Renal cortex interstitium (tissue), 11 donors: ENCODE measurements around the gene MAP2. TPM values are rescaled to one million over a fixed set of nuclear protein-coding genes. Genes with fewer than 3 reads are reported as not detected.

ENCODE experiments used
- DNase-seq, 11 donors: peaks; one replicate each; pipeline ENCODE4 v3.0.0-alpha.2; 2013; ENCODE audit warnings: low read depth in 9 of 11, low spot score in 4 of 11; ENCODE audit errors: extremely low read depth in 1 of 11
- polyA plus RNA-seq, 3 donors: library from polyadenylated mRNA; unstranded; fragments of 120-200 nt; gene quantifications; one replicate each; pipeline ENCODE4 v1.2.1, GENCODE V29; 2013; ENCODE audit not compliant: insufficient read length in 3 of 3

The MAP2 gene
- polyA plus RNA-seq, 3 donors, result 32.2 to 36.6 (median 33.0) TPM

DNA sequence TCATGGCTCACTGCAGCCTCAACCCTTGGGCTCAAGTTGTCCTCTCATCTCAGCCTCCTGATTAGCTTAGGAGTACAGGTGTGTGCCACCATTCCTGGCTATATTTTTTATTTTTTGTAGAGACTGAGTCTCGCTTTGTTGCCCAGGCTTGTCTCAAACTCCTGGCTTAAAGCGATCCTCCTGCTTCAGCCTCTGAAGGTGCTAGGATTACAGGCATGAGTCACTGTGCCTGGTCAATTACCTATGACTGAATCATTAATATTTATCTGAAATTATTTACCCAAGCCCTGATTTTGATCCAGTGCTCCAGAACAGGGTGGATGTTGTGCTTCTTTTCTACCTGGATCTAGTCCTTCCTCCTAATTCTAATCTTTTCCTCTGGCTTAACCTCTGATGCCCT, 87.8 kb downstream of the MAP2 start:
- DNase-seq, result no peak

DNA sequence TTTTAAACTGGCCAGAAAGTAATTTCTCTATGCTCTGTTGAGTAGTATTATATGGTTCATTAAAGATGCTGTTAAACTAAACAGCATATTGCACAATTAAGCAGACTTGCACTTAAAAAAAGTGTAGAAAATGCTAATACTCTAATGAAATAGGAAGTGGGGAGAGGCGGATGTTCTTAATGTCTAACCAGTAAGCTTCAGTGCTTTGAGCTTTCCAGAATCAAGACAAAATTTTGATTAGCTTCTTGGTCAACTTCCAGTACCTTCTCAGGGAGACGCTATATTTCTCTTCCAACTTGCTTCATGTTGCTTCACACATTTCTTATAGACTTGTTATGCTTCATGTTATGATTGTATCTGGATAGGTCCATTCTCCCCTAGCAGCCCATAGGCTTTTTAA, 89.1 kb downstream of the MAP2 start:
- no peak for DNase-seq

DNA sequence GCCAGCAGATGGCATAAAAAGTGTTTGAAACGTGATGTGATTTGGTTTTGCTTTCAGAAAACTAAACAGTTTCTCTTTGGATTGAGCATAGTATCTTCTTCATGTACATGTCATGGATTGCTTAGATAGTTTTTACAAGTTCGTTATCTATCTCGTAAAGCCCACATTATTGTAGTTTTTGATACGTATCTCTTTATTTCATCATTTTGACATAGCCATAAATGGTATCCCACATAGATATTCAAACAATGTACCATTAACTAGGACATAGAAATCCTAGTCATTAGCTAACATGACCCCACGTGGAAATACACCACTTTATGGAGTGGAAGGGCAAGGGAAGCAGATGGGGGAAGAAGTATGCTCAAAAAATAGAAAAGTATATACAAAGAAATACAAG, 93.6 kb downstream of the MAP2 start:
- DNase-seq, result no peak

DNA sequence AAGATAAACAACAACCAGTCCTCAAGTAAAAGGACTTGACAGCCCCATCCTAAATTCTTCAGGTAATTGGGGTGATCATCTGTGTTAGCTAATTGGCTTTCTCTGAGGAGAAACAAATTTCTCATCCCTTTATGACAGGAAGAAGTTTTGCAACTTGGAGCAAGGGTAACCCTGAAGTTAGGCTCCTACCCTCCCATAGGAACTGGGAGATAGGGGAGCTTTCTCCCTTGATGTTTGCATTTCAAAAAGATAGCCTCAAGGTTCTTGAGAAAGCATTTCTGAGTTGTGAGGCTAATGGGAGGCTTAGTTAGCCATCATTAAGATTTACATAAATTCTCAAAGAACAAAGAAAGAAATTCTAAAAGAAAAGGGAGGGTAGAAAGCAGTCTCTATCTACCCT, 95.4 kb downstream of the MAP2 start:
- DNase-seq, result no peak

DNA sequence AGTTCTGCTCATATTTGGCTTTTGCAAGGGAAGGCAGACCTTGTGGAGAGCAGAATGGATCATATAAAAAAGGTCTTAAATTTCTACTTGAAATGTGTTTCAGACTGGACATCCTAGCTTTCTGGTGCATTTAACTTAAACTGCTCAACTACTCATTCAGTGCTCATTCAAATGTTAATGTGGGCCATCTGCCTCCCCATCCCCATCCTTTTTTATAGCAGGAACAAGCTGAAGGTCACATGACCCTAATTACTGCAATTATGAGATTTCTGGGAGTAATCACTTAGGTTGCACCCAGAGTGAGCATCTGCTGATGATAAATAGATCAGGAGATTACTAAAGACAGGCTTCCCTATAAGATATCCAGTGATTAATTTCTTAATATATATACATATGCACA, 96.1 kb downstream of the MAP2 start:
- DNase-seq, result no peak

DNA sequence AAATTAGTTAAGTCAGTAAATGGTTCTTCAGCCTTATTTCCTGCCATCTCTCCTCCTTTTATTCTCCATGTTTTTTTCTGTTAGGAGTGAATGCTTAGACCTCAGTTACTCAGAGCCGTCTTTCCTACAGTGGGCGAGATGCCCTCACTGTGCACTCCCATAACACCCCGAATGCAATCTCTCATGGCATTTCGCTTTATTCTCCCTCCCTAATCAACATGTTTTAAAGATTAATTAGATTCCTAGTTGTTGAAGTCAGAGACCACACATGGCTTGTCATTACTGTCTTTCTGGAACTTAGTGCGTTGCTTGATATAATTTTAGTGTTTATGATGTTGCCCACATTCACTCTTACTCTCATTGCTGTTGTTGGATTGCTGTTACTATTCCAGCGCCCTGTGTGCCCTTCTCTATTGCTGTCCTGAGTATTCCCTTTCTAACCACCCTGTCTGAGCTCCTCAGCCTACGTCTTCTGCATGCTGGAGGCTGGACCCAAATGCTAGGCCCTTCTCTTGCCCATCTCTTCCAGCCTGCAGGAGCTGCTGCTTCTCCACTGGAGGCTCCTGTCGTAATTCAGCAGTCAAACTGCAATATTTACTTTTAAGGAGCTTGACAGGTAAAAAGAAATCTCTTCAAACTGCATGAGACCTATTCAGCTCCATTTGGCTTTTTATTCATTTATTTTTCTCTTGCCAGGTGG, 99.3 kb downstream of the MAP2 start:
- no peak for DNase-seq

DNA sequence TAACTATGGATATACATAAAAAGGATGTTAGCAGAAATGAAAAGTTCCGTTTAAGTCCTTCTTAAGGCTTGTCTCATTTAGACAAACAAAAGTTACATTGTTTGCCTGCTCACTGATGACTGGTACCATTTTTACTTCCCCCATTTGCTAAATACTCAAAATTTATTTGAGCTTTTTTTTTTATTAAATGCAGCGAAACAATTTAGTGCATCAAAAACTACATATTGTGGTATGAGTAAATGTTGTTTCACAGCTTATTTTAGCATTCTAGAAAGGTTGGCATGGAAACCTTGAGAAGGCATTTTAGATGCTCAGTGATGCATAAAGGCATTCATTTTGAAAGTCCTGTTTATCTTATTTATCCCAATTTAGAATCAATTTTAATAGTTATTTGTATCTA, 100.0 kb downstream of the MAP2 start:
- no peak for DNase-seq

DNA sequence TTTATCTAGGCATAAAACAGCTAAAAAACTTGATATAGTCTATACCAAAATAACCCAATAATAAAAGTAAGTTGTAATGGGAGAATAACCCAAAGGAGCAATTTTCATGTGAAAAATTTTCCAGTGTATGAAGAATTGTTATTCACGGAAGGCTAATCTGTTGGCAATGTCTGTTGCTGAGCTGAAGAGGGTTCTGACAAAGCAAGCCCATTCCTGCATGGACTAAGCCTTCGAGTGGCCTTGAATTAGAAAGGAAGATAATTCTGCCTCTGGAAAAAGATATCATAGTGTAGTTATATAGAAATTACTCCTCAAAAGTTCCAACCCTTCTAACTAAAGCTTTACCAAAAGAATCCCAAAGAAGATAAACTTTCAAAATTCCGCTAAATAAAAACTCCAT, 101.5 kb downstream of the MAP2 start:
- DNase-seq, result no peak

DNA sequence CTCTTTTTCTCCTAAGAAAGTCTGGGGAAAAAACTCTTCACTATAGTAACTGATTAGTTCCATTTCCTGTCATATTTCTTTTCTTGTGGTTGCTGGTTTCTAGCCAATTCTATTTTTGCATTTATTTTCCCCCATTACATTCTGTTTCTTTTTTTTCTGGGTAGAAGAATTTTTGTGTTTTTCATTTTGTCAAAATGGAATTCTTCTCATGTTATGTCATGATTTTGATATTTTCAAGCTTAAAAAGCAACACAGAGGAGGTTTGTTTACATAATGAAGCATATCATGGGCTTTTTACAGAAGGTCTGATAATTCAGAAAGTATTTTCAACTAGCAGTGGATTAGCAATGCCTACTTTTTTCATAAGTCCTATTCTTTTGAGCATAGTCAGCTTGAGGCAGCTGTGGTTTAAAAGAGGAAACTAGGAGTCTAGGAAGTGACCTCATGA, 102.0 kb downstream of the MAP2 start:
- peak in 10 of 11 donors; percentile 18 to 52 (median 32) for DNase-seq

DNA sequence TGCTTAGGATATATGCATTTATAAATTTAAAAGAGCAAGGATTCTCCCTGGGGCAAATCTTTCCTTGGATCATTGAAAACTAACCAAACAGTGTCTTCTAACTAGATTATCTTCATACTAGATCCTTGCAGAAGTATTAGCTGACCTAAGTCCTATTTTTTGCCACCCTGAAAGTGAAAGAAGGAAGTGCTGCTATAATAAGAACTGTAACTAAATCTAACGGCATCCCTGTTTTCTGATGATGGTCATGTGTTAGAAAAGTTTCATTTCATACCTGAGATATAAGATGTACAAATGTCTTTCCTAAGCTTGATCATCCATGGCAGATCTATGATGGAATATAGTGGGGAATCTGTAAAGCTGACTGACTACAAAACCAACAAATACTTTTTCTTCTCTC, 102.7 kb downstream of the MAP2 start:
- DNase-seq, result no peak

DNA sequence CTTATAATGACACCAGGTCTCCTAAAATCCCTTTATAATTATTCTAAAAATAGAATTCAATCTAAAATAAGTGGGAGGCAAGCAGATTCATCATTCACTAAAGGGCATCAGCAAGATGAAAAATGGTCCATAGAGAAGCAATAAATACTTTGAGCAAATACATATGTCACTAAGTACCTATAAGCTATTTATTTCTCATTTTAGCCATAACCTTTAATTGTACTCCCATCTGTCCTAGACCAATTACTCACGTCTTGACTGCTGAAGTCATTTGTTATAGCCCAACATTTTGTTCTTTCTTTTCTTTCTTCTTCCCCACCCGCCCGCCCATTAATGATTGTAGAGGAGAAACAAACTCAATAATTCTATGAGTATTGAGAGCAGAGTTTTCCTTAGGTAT, 105.7 kb downstream of the MAP2 start:
- no peak for DNase-seq

DNA sequence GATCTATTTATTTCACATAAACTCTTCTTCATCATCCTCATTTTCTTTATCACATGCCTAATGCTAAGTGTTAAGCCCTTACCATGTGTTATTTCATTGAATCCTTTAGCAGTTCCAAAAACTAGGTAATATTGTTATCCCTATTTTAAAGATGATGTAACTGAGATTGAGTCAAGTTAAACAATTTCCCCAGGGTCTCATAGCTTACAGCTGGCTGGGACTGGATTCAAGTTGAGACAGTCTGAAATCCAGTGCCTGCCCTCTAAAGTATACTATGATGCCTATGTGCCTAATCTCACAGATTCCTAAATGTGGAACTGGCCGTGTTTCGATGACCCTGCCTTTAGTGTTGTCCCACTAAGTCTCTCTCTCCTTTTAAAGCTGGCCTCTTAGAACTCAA, 108.5 kb downstream of the MAP2 start:
- no peak for DNase-seq

DNA sequence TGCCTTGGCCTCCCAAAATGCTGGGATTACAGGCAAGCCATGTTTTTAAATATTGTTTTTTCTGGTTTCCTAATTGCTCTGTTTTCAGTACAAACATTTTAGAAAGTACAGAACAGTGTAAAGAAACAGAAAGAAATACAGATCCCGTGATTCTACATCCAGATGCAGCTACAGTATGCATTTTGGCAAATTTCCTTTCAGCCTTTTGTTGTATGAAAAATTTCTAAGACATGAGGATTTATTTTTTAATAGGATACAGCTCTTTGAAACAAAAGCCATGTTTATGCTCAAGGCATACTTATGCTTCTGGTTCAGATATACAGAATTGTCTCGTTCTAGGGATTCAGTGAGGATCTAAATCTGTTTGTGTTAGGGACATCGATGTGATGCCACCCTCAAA, 109.5 kb downstream of the MAP2 start:
- DNase-seq, result no peak

DNA sequence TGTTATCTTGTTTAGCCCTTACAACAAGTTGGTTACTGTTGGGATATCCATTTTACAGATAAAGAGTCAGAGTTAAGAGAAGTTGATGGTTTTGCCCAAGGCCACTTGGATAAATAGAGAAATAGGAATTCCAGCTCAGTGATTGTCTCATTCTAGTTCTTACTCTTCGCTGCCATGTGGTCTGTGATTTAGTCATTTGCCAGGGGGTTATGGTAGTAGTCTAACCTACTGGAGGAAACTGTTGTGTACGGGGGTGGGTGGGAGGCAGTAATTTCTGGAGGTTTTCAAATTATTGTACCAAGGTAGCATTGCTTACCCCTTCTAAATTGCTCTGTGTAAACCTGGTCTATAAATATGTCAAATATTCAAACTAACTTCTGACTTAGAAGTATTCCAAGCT, 110.4 kb downstream of the MAP2 start:
- DNase-seq, result no peak

DNA sequence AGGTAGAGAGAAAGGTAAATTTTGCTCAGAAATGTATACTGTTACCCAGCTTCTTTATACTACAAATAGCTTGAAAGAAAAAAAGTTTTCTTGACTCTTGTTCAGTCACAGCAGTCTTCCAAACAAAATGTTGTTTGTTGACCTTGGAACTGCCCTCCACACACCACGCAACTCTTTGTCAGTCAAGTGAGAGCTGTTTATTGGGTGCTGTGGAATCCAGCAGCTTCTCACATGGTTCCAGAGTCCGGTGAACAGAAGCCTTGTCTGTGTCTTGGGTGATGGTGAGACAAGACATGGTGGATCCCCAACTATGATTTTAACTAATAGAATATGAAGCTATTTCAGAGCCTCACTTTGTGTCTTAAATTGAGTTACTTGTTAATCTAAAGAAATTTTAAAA, 112.5 kb downstream of the MAP2 start:
- DNase-seq, result no peak

DNA sequence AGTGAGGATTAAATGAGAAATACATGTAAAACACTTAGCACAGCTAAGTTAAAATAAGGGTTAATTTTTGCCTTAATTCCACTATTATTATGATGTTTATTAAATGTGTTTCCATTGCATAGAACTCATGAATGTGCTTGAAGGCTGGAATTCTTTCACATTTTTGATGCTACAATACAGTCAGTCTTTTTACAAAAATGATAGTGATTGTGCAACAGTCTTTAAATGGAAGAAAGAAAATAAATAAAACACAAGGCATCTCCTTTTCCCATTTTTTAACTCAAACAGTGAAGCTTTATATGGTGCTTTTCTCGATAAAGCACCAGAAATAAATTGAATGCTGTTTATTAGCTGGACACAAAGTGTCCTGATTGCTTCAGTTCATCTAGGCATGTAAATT, 123.9 kb downstream of the MAP2 start:
- no peak for DNase-seq

DNA sequence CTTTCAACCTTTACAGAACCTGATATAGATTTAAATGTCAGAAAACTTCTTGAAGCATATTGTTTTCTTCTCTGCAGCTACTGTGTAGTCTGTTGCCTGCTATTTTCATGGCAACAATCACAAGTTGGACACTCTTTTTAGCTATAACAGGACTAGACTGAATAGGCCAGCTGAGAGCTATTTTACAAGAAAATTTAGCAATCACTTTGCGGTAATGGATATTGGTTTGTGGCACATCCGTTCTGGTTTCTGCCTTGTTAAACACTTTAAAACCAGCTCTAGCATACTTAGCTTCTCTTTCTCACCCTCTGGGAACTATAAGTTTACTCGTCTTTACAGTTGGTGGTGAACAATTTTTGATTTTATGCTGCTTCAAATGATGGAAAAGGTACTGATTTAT, 125.7 kb downstream of the MAP2 start:
- no peak for DNase-seq

DNA sequence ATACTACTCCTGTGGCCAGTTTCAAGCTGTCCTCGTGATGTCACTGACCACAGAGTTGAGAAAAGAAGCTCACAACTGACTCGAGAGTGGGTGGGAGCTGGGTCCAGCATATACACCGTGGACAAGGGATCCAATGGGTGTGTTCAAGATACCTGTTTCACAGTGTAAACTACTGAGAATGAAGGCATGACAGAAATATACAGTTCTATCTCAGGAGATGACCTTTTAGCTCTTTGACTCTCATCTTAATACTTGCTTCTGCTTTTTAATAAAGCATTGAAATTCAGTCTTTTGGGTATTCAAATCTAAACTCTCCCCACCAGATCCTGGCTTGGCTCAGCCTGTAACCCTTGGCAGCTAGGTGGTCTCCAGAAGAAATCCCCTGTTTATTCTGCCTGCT, 130.1 kb downstream of the MAP2 start:
- DNase-seq, result no peak

DNA sequence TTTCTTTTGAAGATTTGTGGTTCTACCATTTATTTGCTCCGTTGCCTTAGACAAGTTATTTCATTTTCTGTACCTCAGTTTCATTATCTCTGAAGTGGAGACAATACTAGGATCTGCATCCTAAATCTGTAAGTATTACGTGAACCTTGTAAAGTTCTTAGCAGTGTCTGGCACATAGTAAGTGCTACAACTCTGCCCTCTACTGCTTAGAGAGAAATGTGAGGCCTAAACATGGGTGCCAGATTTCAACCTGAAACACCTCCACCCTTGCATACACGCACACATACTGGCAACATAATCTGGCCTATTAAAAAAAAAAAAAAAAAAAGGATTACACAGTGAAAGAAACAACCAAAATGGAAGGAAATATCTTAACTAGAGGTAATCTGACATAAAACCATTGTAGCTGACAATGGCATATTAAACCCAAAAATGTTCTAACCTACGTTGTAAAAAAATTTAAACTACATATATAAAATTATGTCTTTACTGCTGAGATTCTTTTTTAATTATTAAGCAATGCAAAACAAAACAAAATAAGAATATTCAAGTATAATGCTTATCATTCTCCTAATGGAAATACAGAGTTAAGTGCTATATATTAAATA, 132.6 kb downstream of the MAP2 start:
- peak in 1 of 11 donors; percentile 28 for DNase-seq

DNA sequence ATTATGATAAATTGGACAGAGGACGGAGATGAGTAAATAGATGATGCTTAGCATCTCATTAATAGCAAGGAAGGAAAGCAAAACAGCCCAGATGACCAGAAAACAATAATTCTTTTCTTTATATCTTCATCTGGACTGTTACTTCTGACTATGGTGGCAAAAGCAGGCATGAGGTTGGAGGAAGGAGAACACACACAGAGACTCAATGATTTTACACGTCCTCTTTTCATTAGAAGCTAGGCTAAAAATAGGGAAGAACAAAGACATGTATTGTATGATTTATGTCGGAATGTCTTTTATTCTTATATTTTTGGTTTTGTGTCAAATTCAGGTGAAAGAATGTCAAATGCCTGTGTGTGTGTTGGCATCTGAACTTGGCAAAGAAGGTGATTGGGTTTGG, 137.1 kb downstream of the MAP2 start:
- DNase-seq, result no peak

DNA sequence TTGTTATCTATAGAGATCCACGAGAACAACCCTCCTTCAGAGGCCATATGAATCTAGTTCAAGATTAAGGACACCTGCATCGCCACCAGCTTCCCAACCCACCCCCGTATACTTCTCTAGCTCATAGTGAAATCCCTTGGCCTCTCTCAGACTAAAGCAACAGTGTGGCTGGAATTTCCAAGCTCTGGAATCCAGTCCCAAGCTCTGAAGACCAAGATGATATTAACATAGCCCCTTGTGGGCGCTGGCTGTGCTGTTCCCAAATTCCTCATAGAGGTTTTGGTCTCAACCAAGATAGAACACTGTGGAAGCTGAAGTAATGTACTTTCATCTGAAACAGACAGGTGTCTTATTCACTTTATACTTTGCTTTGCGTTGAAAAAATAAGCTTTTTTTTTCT, 139.6 kb downstream of the MAP2 start:
- no peak for DNase-seq
